H1 (cell line): ENCODE results near the gene ARHGEF10L. TPM values are rescaled to one million over a fixed set of nuclear protein-coding genes. Genes with fewer than 3 reads are reported as not detected.

Source experiments
- CTCF ChIA-PET: fragments of 300-600 bp; sonication (Branson Sonifier 250); formaldehyde crosslinking; loops from one replicate; lab custom pipeline; 2021; ENCODE audit not compliant: partially characterized antibody; lab: Charles Lee
- POLR2A ChIA-PET: fragments of 300-600 bp; sonication (Branson Sonifier 250); formaldehyde crosslinking; loops from one replicate; lab custom pipeline; 2021; ENCODE audit warnings: inconsistent platforms; ENCODE audit not compliant: partially characterized antibody; lab: Charles Lee
- DNase-seq, 2 experiments: peaks; one replicate each; pipeline versions ENCODE4 v3.0.0 to v3.0.0-alpha.2; 2010 to 2022; ENCODE audit warnings: low spot score in 2 of 2, low read depth in 1 of 2, mixed read lengths in 1 of 2
- FAIRE-seq: peaks from 2 replicates; lab custom pipeline; 2011; peaks lifted over from hg19 to GRCh38; lab: Jason Lieb, UNC
- H2AFZ ChIP-seq: 2 replicates; pipeline ENCODE4 v1.8.1; 2012; ENCODE audit warnings: low read length, inconsistent platforms
- H2AK5ac ChIP-seq: 2 replicates; pipeline ENCODE4 v1.6.1; 2013; ENCODE audit warnings: low read depth, low read length
- H2BK120ac ChIP-seq: replicated peaks from 2 replicates; pipeline ENCODE3; 2013; ENCODE audit warnings: low read depth, low read length, inconsistent platforms
- H2BK12ac ChIP-seq: 2 replicates; pipeline ENCODE4 v1.6.1; 2013; ENCODE audit warnings: low read depth, low read length
- H2BK15ac ChIP-seq: 2 replicates; pipeline ENCODE4 v1.6.1; 2013; ENCODE audit warnings: low read length
- H2BK20ac ChIP-seq: 2 replicates; pipeline ENCODE4 v1.6.1; 2013; ENCODE audit warnings: low read length
- H2BK5ac ChIP-seq: 2 replicates; pipeline ENCODE4 v1.6.1; 2013; ENCODE audit warnings: low read depth, low read length
- H3K14ac ChIP-seq: 2 replicates; pipeline ENCODE4 v1.6.1; 2013; ENCODE audit warnings: inconsistent platforms; ENCODE audit not compliant: insufficient read length
- H3K18ac ChIP-seq: 2 replicates; pipeline ENCODE4 v1.6.1; 2013; ENCODE audit warnings: low read length; ENCODE audit errors: extremely low read depth
- H3K23ac ChIP-seq: 2 replicates; pipeline ENCODE4 v1.6.1; 2013; ENCODE audit warnings: inconsistent platforms; ENCODE audit not compliant: insufficient read length
- H3K23me2 ChIP-seq: 2 replicates; pipeline ENCODE4 v1.6.1; 2013; ENCODE audit warnings: low read depth, low read length
- H3K27ac ChIP-seq: 2 replicates; pipeline ENCODE4 v1.6.1; 2011; ENCODE audit warnings: low read depth, low read length, inconsistent platforms
- H3K27me3 ChIP-seq, 4 experiments: replicated peaks in 1 of 4; 1 replicate in 1 of 4; 2 replicates in 3 of 4; pipeline versions ENCODE4 v1.6.1 to v1.8.1; 2011 to 2013; ENCODE audit warnings: low read length in 3 of 4, mild to moderate bottlenecking in 3 of 4, inconsistent platforms in 2 of 4, mixed read lengths in 2 of 4, moderate library complexity in 1 of 4; ENCODE audit not compliant: control insufficient read depth in 3 of 4, insufficient read depth in 3 of 4; ENCODE audit errors: extremely low read depth in 1 of 4
- H3K36me3 ChIP-seq, 4 experiments: 2 replicates each; pipeline versions ENCODE4 v1.6.1 to v1.8.1; 2011 to 2013; ENCODE audit warnings: mild to moderate bottlenecking in 4 of 4, low read length in 3 of 4, moderate library complexity in 2 of 4, control low read depth in 1 of 4, inconsistent platforms in 1 of 4; ENCODE audit not compliant: insufficient read depth in 4 of 4, control insufficient read depth in 2 of 4
- H3K4ac ChIP-seq: replicated peaks from 2 replicates; pipeline ENCODE3; 2013; ENCODE audit warnings: low read length, low read depth, mixed read lengths, inconsistent platforms; ENCODE audit not compliant: insufficient read length
- H3K4me1 ChIP-seq, 4 experiments: replicated peaks in 1 of 4; 1 replicate in 1 of 4; 2 replicates in 3 of 4; pipeline versions ENCODE4 v1.6.1 to v1.8.1; 2011 to 2013; ENCODE audit warnings: low read length in 3 of 4, inconsistent platforms in 2 of 4, mixed read lengths in 1 of 4; ENCODE audit not compliant: insufficient read depth in 4 of 4, control insufficient read depth in 3 of 4
- H3K4me2 ChIP-seq, 2 experiments: 2 replicates each; pipeline versions ENCODE4 v1.6.1 to v1.8.1; 2011 to 2013; ENCODE audit warnings: low read depth in 2 of 2, low read length in 2 of 2, control low read depth in 1 of 2, inconsistent platforms in 1 of 2, mild to moderate bottlenecking in 1 of 2; ENCODE audit not compliant: insufficient read depth in 1 of 2
- H3K4me3 ChIP-seq, 4 experiments: fragments of 200-600, 300-600 bp in 1 of 4; sonication (generic), shearing (Covaris generic), sonication (Bioruptor Twin) in 1 of 4; 2 replicates each; pipeline versions ENCODE4 v1.5.1 to v1.8.1; 2011 to 2016; ENCODE audit warnings: low read length in 4 of 4, low read depth in 3 of 4, control low read depth in 2 of 4, inconsistent platforms in 2 of 4, mild to moderate bottlenecking in 2 of 4, mixed read lengths in 1 of 4, moderate library complexity in 1 of 4; ENCODE audit not compliant: insufficient read depth in 2 of 4; ENCODE audit errors: extremely low read depth in 1 of 4
- H3K56ac ChIP-seq: replicated peaks from 2 replicates; pipeline ENCODE3; 2013; ENCODE audit warnings: low read depth, mild to moderate bottlenecking, mixed read lengths, low read length, inconsistent platforms; ENCODE audit not compliant: insufficient read length
- H3K79me1 ChIP-seq: 2 replicates; pipeline ENCODE4 v1.6.1; 2013; ENCODE audit warnings: low read depth, low read length, control low read depth
- H3K79me2 ChIP-seq, 2 experiments: 2 replicates each; pipeline versions ENCODE4 v1.6.1 to v1.8.1; 2012 to 2013; ENCODE audit warnings: low read length in 2 of 2, mild to moderate bottlenecking in 2 of 2, inconsistent platforms in 1 of 2; ENCODE audit not compliant: insufficient read depth in 2 of 2, control insufficient read depth in 1 of 2
- H3K9ac ChIP-seq, 4 experiments: replicated peaks in 1 of 4; 1 replicate in 1 of 4; 2 replicates in 3 of 4; pipeline versions ENCODE4 v1.6.1 to v1.8.1; 2011 to 2013; ENCODE audit warnings: low read depth in 3 of 4, low read length in 3 of 4, control low read depth in 2 of 4, mild to moderate bottlenecking in 2 of 4, moderate library complexity in 2 of 4, inconsistent platforms in 1 of 4; ENCODE audit errors: extremely low read depth in 1 of 4
- H3K9me3 ChIP-seq, 2 experiments: 2 replicates each; pipeline versions ENCODE4 v1.6.1 to v1.8.1; 2012 to 2013; ENCODE audit warnings: mild to moderate bottlenecking in 2 of 2, moderate library complexity in 2 of 2, control low read depth in 1 of 2, inconsistent platforms in 1 of 2, low read depth in 1 of 2, low read length in 1 of 2, mixed read lengths in 1 of 2; ENCODE audit not compliant: insufficient read depth in 2 of 2
- H4K20me1 ChIP-seq, 2 experiments: replicated peaks in 1 of 2; 2 replicates each; pipeline versions ENCODE3 to v1.8.1; 2011 to 2013; ENCODE audit warnings: inconsistent platforms in 2 of 2, low read length in 2 of 2, mild to moderate bottlenecking in 1 of 2; ENCODE audit not compliant: insufficient read depth in 2 of 2, control insufficient read depth in 1 of 2
- H4K5ac ChIP-seq: 2 replicates; pipeline ENCODE4 v1.6.1; 2013; ENCODE audit warnings: low read length, low read depth, mixed read lengths, inconsistent platforms; ENCODE audit not compliant: insufficient read length
- H4K8ac ChIP-seq: 2 replicates; pipeline ENCODE4 v1.8.0; 2013; ENCODE audit warnings: mild to moderate bottlenecking, moderate library complexity, low read length, inconsistent platforms; ENCODE audit not compliant: insufficient read depth; ENCODE audit errors: extremely low read depth
- H4K91ac ChIP-seq: replicated peaks from 2 replicates; pipeline ENCODE3; 2013; ENCODE audit warnings: low read length, mixed read lengths, inconsistent platforms; ENCODE audit not compliant: insufficient read length
- CHD2 ChIP-seq: IDR thresholded peaks from 2 replicates; pipeline ENCODE4 v1.6.1; 2012; ENCODE audit warnings: low read length, improper control_type of control experiment
- CTCF ChIP-seq, 3 experiments: IDR thresholded peaks; 1 replicate in 2 of 3; 2 replicates in 1 of 3; pipeline versions ENCODE4 v1.5.1 to v1.6.1; 2011; ENCODE audit warnings: low read length in 3 of 3, mild to moderate bottlenecking in 3 of 3, inconsistent platforms in 2 of 3, low read depth in 1 of 3, moderate library complexity in 1 of 3; ENCODE audit not compliant: insufficient read depth in 1 of 3; ENCODE audit errors: control extremely low read depth in 1 of 3
- FOSL1 ChIP-seq: IDR thresholded peaks from 2 replicates; pipeline ENCODE4 v1.6.1; 2011; ENCODE audit warnings: mild to moderate bottlenecking, low read depth, low read length, moderate library complexity; ENCODE audit not compliant: insufficient read depth
- HDAC6 ChIP-seq: IDR thresholded peaks from one replicate; pipeline ENCODE4 v1.7.1; 2012; ENCODE audit warnings: low read depth, mild to moderate bottlenecking, inconsistent platforms, low read length, moderate library complexity
- RBBP5 ChIP-seq: IDR thresholded peaks from 2 replicates; pipeline ENCODE4 v1.7.1; 2012; ENCODE audit warnings: low read depth, mild to moderate bottlenecking, inconsistent platforms, low read length, moderate library complexity, borderline replicate concordance
- RXRA ChIP-seq: IDR thresholded peaks from 2 replicates; pipeline ENCODE4 v1.6.1; 2011; ENCODE audit warnings: low read depth, mild to moderate bottlenecking, low read length, moderate library complexity; ENCODE audit not compliant: insufficient read depth
- SIN3A ChIP-seq, 2 experiments: IDR thresholded peaks in 1 of 2; conservative IDR thresholded peaks in 1 of 2; 2 replicates each; pipeline ENCODE4 v1.6.1; 2011 to 2012; ENCODE audit warnings: low read length in 2 of 2, improper control_type of control experiment in 1 of 2, low read depth in 1 of 2, mild to moderate bottlenecking in 1 of 2
- SP1 ChIP-seq: IDR thresholded peaks from 2 replicates; pipeline ENCODE4 v1.6.1; 2011; ENCODE audit warnings: low read depth, low read length
- TAF7 ChIP-seq: optimal IDR thresholded peaks from 2 replicates; pipeline ENCODE3; 2011; ENCODE audit warnings: low read depth, mild to moderate bottlenecking, inconsistent platforms, low read length, moderate library complexity, borderline replicate concordance
- WGBS, 2 experiments: shearing (Covaris generic) in 1 of 2; methylation state at CpG; one replicate each; pipeline versions ENCODE4 v1.1.6 to v1.1.7; 2013 to 2015; ENCODE audit warnings: low lambda C conversion rate in 2 of 2, mixed read lengths in 2 of 2, inconsistent platforms in 1 of 2, low coverage in 1 of 2, missing lambda C conversion rate in 1 of 2; ENCODE audit not compliant: insufficient replicate concordance in 2 of 2, insufficient coverage in 1 of 2, insufficient read length in 1 of 2; ENCODE audit errors: extremely low coverage in 1 of 2, missing lambda C conversion rate in 1 of 2; 5-methylcytosine and 5-hydroxymethylcytosine counted together
- polyA plus RNA-seq, 7 experiments: library from polyadenylated mRNA; depleted of rRNA in 3 of 7; stranded (reverse) in 5 of 7; unstranded in 2 of 7; fragments of >200 nt in 5 of 7; fragments of 200-250 nt in 2 of 7; gene quantifications; 1 replicate in 5 of 7; 2 replicates in 1 of 7; 4 replicates in 1 of 7; pipeline versions ENCODE4 v1.2.1 to v1.2.3, GENCODE V29; 2011 to 2013; ENCODE audit warnings: missing spikeins in 2 of 7, mixed read lengths in 2 of 7
- total RNA-seq: library from RNA; stranded (reverse); fragmentation: NEBNext Ultra II Directional; extraction: Animal tissue kit (Norgen Biotek cat#: 25700); gene quantifications from 2 replicates; pipeline ENCODE4 v1.2.1, GENCODE V29; 2021

Gene ARHGEF10L
- total and polyA plus RNA-seq, 2 of the 8 experiments (the other 6 are each of a cell fraction or from before 2014, with no cell fraction given), result 33.6 to 39.6 TPM

GRCh38 chr1:17535300-17535936, 4.1 kb upstream of the ARHGEF10L start:
- no peak for FAIRE-seq

More at GRCh38 chr1:17535300-17535936, 4.1 kb upstream of the ARHGEF10L start:
- H4K91ac ChIP-seq, result no peak overlapping the region
- no peak overlapping the region for H2BK5ac ChIP-seq
- 0 out of 2 replicates have a peak overlapping the region, but pooled peaks have one; percentile 5 for H2BK20ac ChIP-seq
- H4K20me1 ChIP-seq, result no peaks in the 10 kb centered on the region
- TF ChIP-seq CHD2, result no peak
- TF ChIP-seq SP1, result no peak
- TF ChIP-seq HDAC6, result no peak
- no peak for TF ChIP-seq CTCF (IDR thresholded peaks at IDR 0.05; ENCODE audit: control extremely low read depth in 1 of 3, insufficient read depth in 1 of 3, low read depth in 1 of 3, low read length in 3 of 3)
- no peak for TF ChIP-seq TAF7
- no peak for TF ChIP-seq RXRA
- no peak for TF ChIP-seq SIN3A (conservative IDR thresholded peaks at IDR 0.05 in 1 of 2, IDR thresholded peaks at IDR 0.05 in 1 of 2; ENCODE audit: low read depth in 1 of 2, low read length in 2 of 2)
- TF ChIP-seq FOSL1, result no peak
- TF ChIP-seq RBBP5, result no peak
- no peak overlapping the region for H3K14ac ChIP-seq
- CTCF ChIA-PET, result interaction anchor here (0.6 to 86.2 kb wide), 4 partner anchors 11 to 213 kb away, joined by 4 to 1640 read pairs (median 24); no protein-coding TSS in a partner anchor
- H3K36me3 ChIP-seq, result no peaks in the 10 kb centered on the region
- H3K23ac ChIP-seq, result no peak overlapping the region
- H3K27ac ChIP-seq, result no peak overlapping the region
- H4K8ac ChIP-seq, result no peak overlapping the region
- no peak overlapping the region for H3K4me2 ChIP-seq
- POLR2A ChIA-PET, result interaction anchor here (11.4 kb wide), 1 partner anchor 15 kb away, joined by 123 read pairs; no protein-coding TSS in a partner anchor
- no peaks in the 10 kb centered on the region; a peak in 1 of 4 replicates for H3K9me3 ChIP-seq
- no peaks in the 10 kb centered on the region for H3K27me3 ChIP-seq
- H3K79me2 ChIP-seq, result peaks cover 0 to 6% of the 10 kb centered on the region in 2 experiments; a peak in 1 of 4 replicates
- no peak overlapping the region for H2BK120ac ChIP-seq
- H2AFZ ChIP-seq, result no peak overlapping the region
- H3K56ac ChIP-seq, result no peak overlapping the region
- H3K4me1 ChIP-seq, result peaks cover 5 to 25% (median 18%) of the 10 kb centered on the region in 4 experiments
- DNase-seq, result no peak
- H2AK5ac ChIP-seq, result no peak overlapping the region; the same call in 1 of the 2 replicates
- peaks cover 7% of the 10 kb centered on the region; the same call in 1 of the 2 replicates for H3K23me2 ChIP-seq
- H3K18ac ChIP-seq, result no peak overlapping the region
- H2BK15ac ChIP-seq, result peak overlapping the region; percentile 81; the same call in 1 of the 2 replicates
- no peak overlapping the region for H4K5ac ChIP-seq
- 0 out of 2 replicates have a peak, but pooled peaks cover 4% of the 10 kb centered on the region for H3K79me1 ChIP-seq
- WGBS, 2 experiments, result 91% methylated on average over 8 of the region's 8 CpGs; no CpG with 5 or more reads in 1 of the 2 experiments
- no peak overlapping the region for H3K9ac ChIP-seq
- H3K4ac ChIP-seq, result no peak overlapping the region
- H3K4me3 ChIP-seq, result no peak overlapping the region
- 0 out of 2 replicates have a peak overlapping the region, but pooled peaks have one; percentile 60 for H2BK12ac ChIP-seq
